HS-27A (cell line): ENCODE data around the gene SRSF12.
A peak's percentile ranks its signal among the peaks of the same experiment; 100 is the strongest.

ENCODE experiments used
- DNase-seq: peaks from one replicate; pipeline ENCODE4 v3.0.0-alpha.2; 2012; ENCODE audit warnings: low read depth, missing footprints

SRSF12 gene

GRCh38 chr6:89117211-89118108, at the start of gene SRSF12:
SRSF12 (minus strand) TSS chr6:89118071; CDS start chr6:89117887, 184 bp downstream.
- DNase-seq, result no peak

GRCh38 chr6:89162047-89162371, 44.1 kb upstream of the SRSF12 start:
- no peak for DNase-seq

- no peak for DNase-seq
These were observed 43.6 kb upstream of the SRSF12 start for GRCh38 chr6:89161326-89162046.

- DNase-seq, result no peak
These were observed 42.6 kb upstream of the SRSF12 start for GRCh38 chr6:89160331-89161092.

GRCh38 chr6:89154131-89154530, 36.3 kb upstream of the SRSF12 start:
- DNase-seq, result no peak

GRCh38 chr6:89148016-89148750, 30.3 kb upstream of the SRSF12 start:
- DNase-seq, result no peak

GRCh38 chr6:89146718-89147700, 29.1 kb upstream of the SRSF12 start:
- peak; percentile 20 for DNase-seq

- peak; percentile 19 for DNase-seq
These were observed 28.3 kb upstream of the SRSF12 start, which contains the start of gene PM20D2 for GRCh38 chr6:89145956-89146717. PM20D2 (plus strand) TSS chr6:89146055; CDS start chr6:89146145, 90 bp downstream.

- DNase-seq, result no peak
These were observed 27.5 kb upstream of the SRSF12 start for GRCh38 chr6:89145091-89145955.

- no peak for DNase-seq
These were observed 26.6 kb upstream of the SRSF12 start for GRCh38 chr6:89144354-89144906.

GRCh38 chr6:89140347-89141156, 22.7 kb upstream of the SRSF12 start:
- no peak for DNase-seq

- DNase-seq, result no peak
These were observed 21.9 kb upstream of the SRSF12 start for GRCh38 chr6:89139509-89140346.

- no peak for DNase-seq
These were observed 20.3 kb upstream of the SRSF12 start for GRCh38 chr6:89138173-89138572.

- DNase-seq, result no peak
These were observed 16.9 kb upstream of the SRSF12 start for GRCh38 chr6:89134723-89135122.

- DNase-seq, result no peak
These were observed 16.1 kb upstream of the SRSF12 start for GRCh38 chr6:89133981-89134380.

- DNase-seq, result no peak
These were observed 14.2 kb upstream of the SRSF12 start for GRCh38 chr6:89132057-89132456.

GRCh38 chr6:89131599-89131998, 13.7 kb upstream of the SRSF12 start:
- DNase-seq, result no peak
